ENCODE data around the gene ART5. TPM values are rescaled to one million over a fixed set of nuclear protein-coding genes. Genes with fewer than 3 reads are reported as not detected.

Gene ART5
- total RNA-seq, 2 experiments from 2014 or later = not detected

GRCh38 chr11:3639841-3640240, 2.0 kb downstream of the ART5 start:
- Histone ChIP-seq H3K4me2 (ENCODE audit: low read length) (no peak overlapping the region), H3K27ac (ENCODE audit: low read depth, low read length, poor library complexity, severe bottlenecking) (no peak overlapping the region), H3K36me3 (ENCODE audit: insufficient read depth, low read length) (no peaks in the 10 kb centered on the region), H3K9me3 (ENCODE audit: low read length) (no peaks in the 10 kb centered on the region), H2AFZ (ENCODE audit: low read length) (no peak overlapping the region), H3K4me1 (ENCODE audit: insufficient read depth, low read length, poor library complexity, severe bottlenecking) (no peaks in the 10 kb centered on the region), H3K9me2 (ENCODE audit: insufficient read depth, low read length) (no peaks in the 10 kb centered on the region), H4K20me1 (ENCODE audit: insufficient read depth, low read length) (no peaks in the 10 kb centered on the region), H3K4me3 (ENCODE audit: low read depth, low read length, poor library complexity, severe bottlenecking) (no peak overlapping the region), H3K79me2 (ENCODE audit: insufficient read depth, low read depth, low read length) (no peaks in the 10 kb centered on the region)
- intact Hi-C loops (cut with micrococcal nuclease; ENCODE audit: unreplicated experiment) = no loop called here
- POLR2A ChIA-PET = no interaction called here
- CTCF ChIA-PET (ENCODE audit: unreplicated experiment) = no interaction called here
- no TSS peak for BruUV-seq (replicated peaks)
- DNase-seq (ENCODE audit: low spot score) = no peak
- TF ChIP-seq CTCF (conservative IDR thresholded peaks at IDR 0.05; ENCODE audit: low read length) (no peak), EZH2phosphoT487 (IDR thresholded peaks at IDR 0.05; ENCODE audit: borderline replicate concordance, low read depth, low read length) (no peak)

- BruUV-seq (replicated peaks) = no TSS peak
- CTCF ChIA-PET (ENCODE audit: unreplicated experiment) = no interaction called here
- no peaks in the 10 kb centered on the region for H3K9me3 ChIP-seq (ENCODE audit: low read length)
- no peak overlapping the region for H3K4me2 ChIP-seq (ENCODE audit: low read length)
- H3K4me3 ChIP-seq (ENCODE audit: low read depth, low read length, poor library complexity, severe bottlenecking) = no peak overlapping the region
- no peak overlapping the region for H3K27ac ChIP-seq (ENCODE audit: low read depth, low read length, poor library complexity, severe bottlenecking)
- H3K4me1 ChIP-seq (ENCODE audit: insufficient read depth, low read length, poor library complexity, severe bottlenecking) = no peaks in the 10 kb centered on the region
- POLR2A ChIA-PET = interaction anchor here (0.6 kb wide), 1 partner anchor 269 kb away, joined by 3 read pairs; no protein-coding TSS in a partner anchor
- no peaks in the 10 kb centered on the region for H3K36me3 ChIP-seq (ENCODE audit: insufficient read depth, low read length)
- no peaks in the 10 kb centered on the region for H3K79me2 ChIP-seq (ENCODE audit: insufficient read depth, low read depth, low read length)
- intact Hi-C loops (cut with micrococcal nuclease; ENCODE audit: unreplicated experiment) = no loop called here
- TF ChIP-seq CTCF (conservative IDR thresholded peaks at IDR 0.05; ENCODE audit: low read length) (no peak), EZH2phosphoT487 (IDR thresholded peaks at IDR 0.05; ENCODE audit: borderline replicate concordance, low read depth, low read length) (no peak)
- H4K20me1 ChIP-seq (ENCODE audit: insufficient read depth, low read length) = no peaks in the 10 kb centered on the region
- no peak for DNase-seq (ENCODE audit: low spot score)
- H3K9me2 ChIP-seq (ENCODE audit: insufficient read depth, low read length) = no peaks in the 10 kb centered on the region
- no peak overlapping the region for H2AFZ ChIP-seq (ENCODE audit: low read length)
Measured at GRCh38 chr11:3638513-3638912, 3.3 kb downstream of the ART5 start.

GRCh38 chr11:3637201-3637600, 4.6 kb downstream of the ART5 start:
- no peak for DNase-seq (ENCODE audit: low spot score)
- no peak overlapping the region for H3K27ac ChIP-seq (ENCODE audit: low read depth, low read length, poor library complexity, severe bottlenecking)
- no peaks in the 10 kb centered on the region for H3K79me2 ChIP-seq (ENCODE audit: insufficient read depth, low read depth, low read length)
- POLR2A ChIA-PET = no interaction called here
- intact Hi-C loops (cut with micrococcal nuclease; ENCODE audit: unreplicated experiment) = no loop called here
- no peaks in the 10 kb centered on the region for H3K36me3 ChIP-seq (ENCODE audit: insufficient read depth, low read length)
- BruUV-seq (replicated peaks) = no TSS peak
- H3K9me3 ChIP-seq (ENCODE audit: low read length) = no peaks in the 10 kb centered on the region
- H3K9me2 ChIP-seq (ENCODE audit: insufficient read depth, low read length) = no peaks in the 10 kb centered on the region
- CTCF ChIA-PET (ENCODE audit: unreplicated experiment) = no interaction called here
- TF ChIP-seq CTCF (conservative IDR thresholded peaks at IDR 0.05; ENCODE audit: low read length) (no peak), EZH2phosphoT487 (IDR thresholded peaks at IDR 0.05; ENCODE audit: borderline replicate concordance, low read depth, low read length) (no peak)
- H4K20me1 ChIP-seq (ENCODE audit: insufficient read depth, low read length) = no peaks in the 10 kb centered on the region
- no peak overlapping the region for H3K4me2 ChIP-seq (ENCODE audit: low read length)
- no peak overlapping the region for H2AFZ ChIP-seq (ENCODE audit: low read length)
- H3K4me1 ChIP-seq (ENCODE audit: insufficient read depth, low read length, poor library complexity, severe bottlenecking) = no peaks in the 10 kb centered on the region
- H3K4me3 ChIP-seq (ENCODE audit: low read depth, low read length, poor library complexity, severe bottlenecking) = no peak overlapping the region

All from OCI-LY7 (cell line).